GM13977 (cell line): ENCODE data around the gene CDH24.

Experiments used
- DNase-seq: peaks from one replicate; pipeline ENCODE4 v3.0.0; 2012; ENCODE audit warnings: low spot score
- in situ Hi-C: fragments of 300-500 bp; cut with MboI; formaldehyde crosslinking; loops from one replicate; pipeline ENCODE4 v1.12.0; 2022; ENCODE audit warnings: low sequenced_read_pairs, low pct_unique_long_range_greater_than_20kb, mixed read lengths, inconsistent platforms; ENCODE audit not compliant: unreplicated experiment
- TF ChIP-seq, protein P1 (sequence below): IDR thresholded peaks from 2 replicates; pipeline ENCODE4 v1.5.1; 2012; ENCODE audit warnings: mild to moderate bottlenecking, control low read depth; ENCODE audit not compliant: insufficient read depth; ENCODE audit errors: extremely low read depth, missing control alignments

The CDH24 gene

DNA sequence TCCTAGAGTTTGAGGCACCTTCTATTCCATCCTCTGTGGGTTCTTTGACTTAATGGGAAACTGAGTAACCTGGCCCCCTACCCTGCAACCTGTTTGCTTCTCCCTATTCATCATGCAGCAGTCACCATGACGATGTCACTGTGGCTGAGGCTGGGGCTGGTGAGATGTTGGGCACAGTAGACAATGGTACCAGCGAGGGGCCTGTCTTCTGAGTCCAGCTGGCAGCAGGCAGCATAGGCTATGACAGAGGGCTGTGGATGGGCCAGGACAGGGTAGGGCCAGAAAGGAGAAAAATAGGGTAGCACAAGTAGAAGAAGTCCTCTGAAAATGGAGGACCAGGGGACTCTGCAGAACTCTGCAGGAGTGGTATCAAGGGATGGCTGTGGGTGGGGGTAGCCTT, 45.5 kb upstream of the CDH24 start:
- no peak for DNase-seq
- in situ Hi-C loops: no loop called here
- TF ChIP-seq, protein P1, sequence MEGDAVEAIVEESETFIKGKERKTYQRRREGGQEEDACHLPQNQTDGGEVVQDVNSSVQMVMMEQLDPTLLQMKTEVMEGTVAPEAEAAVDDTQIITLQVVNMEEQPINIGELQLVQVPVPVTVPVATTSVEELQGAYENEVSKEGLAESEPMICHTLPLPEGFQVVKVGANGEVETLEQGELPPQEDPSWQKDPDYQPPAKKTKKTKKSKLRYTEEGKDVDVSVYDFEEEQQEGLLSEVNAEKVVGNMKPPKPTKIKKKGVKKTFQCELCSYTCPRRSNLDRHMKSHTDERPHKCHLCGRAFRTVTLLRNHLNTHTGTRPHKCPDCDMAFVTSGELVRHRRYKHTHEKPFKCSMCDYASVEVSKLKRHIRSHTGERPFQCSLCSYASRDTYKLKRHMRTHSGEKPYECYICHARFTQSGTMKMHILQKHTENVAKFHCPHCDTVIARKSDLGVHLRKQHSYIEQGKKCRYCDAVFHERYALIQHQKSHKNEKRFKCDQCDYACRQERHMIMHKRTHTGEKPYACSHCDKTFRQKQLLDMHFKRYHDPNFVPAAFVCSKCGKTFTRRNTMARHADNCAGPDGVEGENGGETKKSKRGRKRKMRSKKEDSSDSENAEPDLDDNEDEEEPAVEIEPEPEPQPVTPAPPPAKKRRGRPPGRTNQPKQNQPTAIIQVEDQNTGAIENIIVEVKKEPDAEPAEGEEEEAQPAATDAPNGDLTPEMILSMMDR: no peak

DNA sequence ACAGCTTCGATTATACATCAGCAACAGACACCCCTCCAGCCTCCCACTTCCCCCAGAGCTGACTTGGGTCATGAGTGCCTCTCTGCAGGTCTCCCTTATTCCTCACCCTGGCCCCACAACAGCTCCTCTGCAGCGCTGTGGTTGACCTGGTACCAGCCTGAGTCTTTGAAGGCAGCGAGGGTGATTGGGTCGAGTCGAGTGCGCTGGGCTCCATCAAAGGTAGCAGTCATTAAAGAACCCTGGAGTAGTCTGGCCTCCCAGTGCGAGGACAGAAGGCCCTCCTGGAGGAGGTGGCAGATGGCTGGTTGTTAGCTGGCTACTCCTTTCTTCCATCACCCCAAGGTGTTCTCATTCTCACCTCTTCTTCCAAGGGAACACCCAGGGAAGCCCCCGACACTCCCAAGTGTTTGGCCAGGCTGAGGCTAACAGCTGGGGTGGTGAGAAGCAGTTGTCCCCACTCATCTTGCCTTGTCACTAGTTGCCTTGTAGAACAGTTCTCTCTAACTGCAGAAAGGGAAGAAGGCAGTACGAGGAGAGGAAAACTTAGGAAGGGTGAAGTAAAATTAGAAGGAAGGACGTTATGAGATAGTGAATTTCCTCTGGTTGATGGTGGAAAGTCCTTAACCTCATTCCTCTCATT, 44.8 kb upstream of the CDH24 start:
- in situ Hi-C loops: no loop called here
- TF ChIP-seq, protein P1: no peak
- no peak for DNase-seq

DNA sequence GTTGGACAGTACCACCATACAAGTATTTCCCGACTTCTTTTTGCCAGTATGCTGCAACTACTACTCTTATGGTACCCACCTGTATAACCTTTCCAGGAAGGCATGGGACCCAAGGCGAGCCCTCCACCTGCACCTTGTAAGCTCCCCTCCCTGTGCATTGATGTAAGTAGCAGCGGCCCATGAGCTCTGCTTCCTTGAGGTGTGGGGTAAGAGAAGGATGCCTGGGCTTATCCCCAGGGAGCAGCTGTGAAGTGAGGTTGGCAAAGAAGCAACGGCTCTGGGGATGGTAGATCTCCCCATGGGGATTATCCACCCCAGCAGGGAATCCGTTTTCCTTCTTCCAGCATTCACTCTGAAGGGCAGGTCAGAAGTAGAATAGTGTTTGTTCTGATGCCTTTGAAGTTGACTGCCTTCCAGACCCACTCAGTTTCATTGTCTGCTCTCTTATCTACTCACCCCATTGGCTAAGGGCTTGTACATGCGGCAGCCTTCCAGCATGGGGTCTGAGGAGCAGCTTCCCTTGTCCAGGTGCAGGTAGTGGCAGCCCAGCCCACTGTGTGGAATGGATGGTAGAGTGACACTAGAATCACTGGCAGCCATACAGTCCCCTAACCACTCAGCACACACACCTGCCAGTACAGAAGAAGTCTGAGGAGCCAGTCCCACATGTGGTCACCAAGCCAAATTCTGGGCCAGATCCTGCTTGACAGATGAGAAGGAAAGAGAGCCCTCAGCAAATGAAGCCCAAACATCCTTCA, 44.1 kb upstream of the CDH24 start:
- no peak for DNase-seq
- in situ Hi-C loops: no loop called here
- TF ChIP-seq, protein P1: no peak

DNA sequence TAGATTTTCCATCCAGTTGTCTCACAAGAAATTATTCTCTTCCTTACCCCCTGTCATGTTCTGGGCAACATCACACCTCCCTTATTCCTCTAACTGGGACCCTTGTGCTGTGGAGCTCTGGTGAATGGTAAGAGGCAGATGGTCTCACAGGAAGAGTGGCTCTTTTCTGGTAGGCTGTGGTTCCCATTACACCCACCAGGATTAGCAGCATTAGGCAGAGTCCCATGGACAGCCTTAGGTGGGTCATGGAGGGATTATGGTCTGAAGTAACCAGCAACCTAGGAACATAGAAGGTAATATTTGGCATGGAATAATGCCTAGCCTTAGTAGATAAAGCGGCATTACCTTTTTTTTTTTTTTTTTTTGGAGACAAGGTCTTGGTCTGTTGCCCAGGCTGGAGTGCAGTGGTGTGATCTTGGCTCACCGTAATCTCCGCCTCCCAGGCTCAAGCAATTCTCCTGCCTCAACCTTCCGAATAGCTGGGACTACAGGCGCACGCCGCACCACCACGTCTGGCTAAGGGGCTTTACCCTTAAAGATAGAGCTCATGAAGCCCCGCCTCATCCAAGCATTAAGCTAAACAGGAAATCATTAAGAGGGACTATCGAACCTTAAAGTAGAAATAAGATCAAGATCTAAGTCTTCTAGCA, 42.0 kb upstream of the CDH24 start:
- TF ChIP-seq, protein P1: no peak
- DNase-seq: no peak
- in situ Hi-C loops: no loop called here

DNA sequence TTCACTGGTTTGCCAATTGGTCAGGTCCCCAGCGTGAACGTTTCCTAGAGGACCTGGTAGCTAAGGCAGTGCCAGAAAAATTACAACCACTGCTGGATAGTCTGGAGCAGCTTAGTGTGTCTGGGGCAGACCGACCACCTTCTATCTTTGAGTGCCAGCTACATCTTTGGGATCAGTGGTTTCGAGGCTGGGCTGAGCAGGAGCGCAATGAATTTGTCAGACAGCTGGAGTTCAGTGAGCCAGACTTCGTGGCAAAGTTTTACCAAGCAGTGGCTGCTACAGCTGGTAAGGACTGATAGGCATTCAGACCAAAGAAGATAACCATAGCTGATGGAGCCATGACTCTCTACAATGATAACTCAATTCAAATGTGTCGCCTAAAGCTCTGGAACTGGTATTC, 40.5 kb upstream of the CDH24 start:
- in situ Hi-C loops: no loop called here
- DNase-seq: no peak
- TF ChIP-seq, protein P1: no peak

DNA sequence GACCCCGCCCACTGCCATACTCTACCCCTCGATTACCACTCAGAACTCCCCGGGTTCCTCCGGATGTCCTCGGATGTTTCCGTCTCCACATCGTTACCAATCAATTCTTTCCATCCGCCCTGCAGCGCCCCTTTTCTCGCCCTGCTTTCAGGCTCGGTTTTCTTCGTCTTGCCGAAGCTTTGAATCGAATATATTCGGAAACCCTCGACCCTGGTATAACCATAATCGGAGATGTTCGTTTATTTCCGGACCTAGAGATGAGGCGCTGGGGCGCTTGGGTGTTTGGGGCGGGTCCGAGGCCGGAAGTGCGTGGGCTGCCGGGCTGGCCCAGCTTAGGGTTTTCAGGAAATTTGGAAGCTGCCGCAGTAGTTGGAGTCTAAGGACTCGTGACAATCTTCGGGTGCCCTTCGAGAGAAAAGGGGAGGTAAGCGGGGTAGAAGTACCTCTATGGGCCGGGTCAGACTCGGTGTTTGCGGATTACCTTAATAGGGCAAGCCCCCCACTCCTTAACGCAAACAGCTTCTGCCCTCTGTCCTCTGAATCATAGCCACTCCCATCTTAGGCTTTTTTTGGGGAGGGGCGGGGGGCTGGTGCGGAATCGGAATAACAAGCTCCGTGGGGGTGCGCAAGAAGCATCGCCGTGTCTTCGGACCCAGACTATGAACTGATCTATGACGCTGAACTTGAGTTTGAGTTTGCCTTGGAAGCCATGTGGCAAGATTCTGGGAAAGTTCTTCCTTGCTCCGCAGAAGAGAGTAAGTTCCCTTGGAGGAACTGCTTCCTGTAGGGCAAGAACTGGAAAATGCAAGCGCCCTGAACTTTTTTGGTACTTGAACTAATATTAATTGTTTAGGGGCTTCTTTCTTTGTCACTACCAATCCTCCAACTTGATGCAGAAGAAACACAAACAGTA, 38.1 kb upstream of the CDH24 start, which contains the start of gene C14orf119:
Gene C14orf119, plus strand, starts transcription at position 310 of the 913 bp plus-strand sequence. CDS start 2,154 bp downstream, outside the sequence.
- DNase-seq: peak; percentile 99
- TF ChIP-seq, protein P1: no peak

More for the DNA sequence above, 38.1 kb upstream of the CDH24 start, which contains the start of gene C14orf119:
- in situ Hi-C loops: no loop called here
